GM18861 (cell line): Measurements from ENCODE around the gene ZNF200.
"Not testable (repeated sequence)": the region's sequence is repeated elsewhere in the genome, so short reads cannot be mapped to it uniquely, and the experiment has no call there.

Experiments used
- ATAC-seq: cut with Tn5 transposase; IDR thresholded peaks from one replicate; pipeline ENCODE4 v1.9.1; 2021; ENCODE audit not compliant: unreplicated experiment

ZNF200 gene

GRCh38 chr16:3234857-3235561 lies at the start of gene ZNF200:
Gene ZNF200, minus strand, starts transcription at chr16:3235158. Its CDS starts 1,403 bp downstream, at chr16:3233755.
- peak; percentile 74 for ATAC-seq

GRCh38 chr16:3283543-3284447 lies 48.8 kb upstream of the ZNF200 start:
- peak; percentile 5 for ATAC-seq

- peak; percentile 68 for ATAC-seq
These were observed 48.0 kb upstream of the ZNF200 start, which contains the start of gene ZNF263 for GRCh38 chr16:3282730-3283542. Gene ZNF263, plus strand, starts transcription at chr16:3283491. Its CDS starts 328 bp downstream, at chr16:3283819.

- peak; percentile 24 for ATAC-seq
These were observed 47.3 kb upstream of the ZNF200 start for GRCh38 chr16:3282103-3282729.

GRCh38 chr16:3281222-3281820 lies 46.4 kb upstream of the ZNF200 start:
- no peak for ATAC-seq

GRCh38 chr16:3276679-3277078 lies 41.7 kb upstream of the ZNF200 start:
- ATAC-seq, result no peak

- no peak for ATAC-seq
These were observed 40.0 kb upstream of the ZNF200 start for GRCh38 chr16:3274947-3275346.

GRCh38 chr16:3274490-3274889 lies 39.5 kb upstream of the ZNF200 start:
- ATAC-seq, result no peak

GRCh38 chr16:3271281-3271680 lies 36.3 kb upstream of the ZNF200 start:
- ATAC-seq, result not testable (repeated sequence)

GRCh38 chr16:3270718-3271117 lies 35.8 kb upstream of the ZNF200 start:
- not testable (repeated sequence) for ATAC-seq

- no peak for ATAC-seq
These were observed 33.3 kb upstream of the ZNF200 start for GRCh38 chr16:3268294-3268693.

GRCh38 chr16:3266873-3267537 lies 32.0 kb upstream of the ZNF200 start:
- no peak for ATAC-seq

GRCh38 chr16:3264137-3265036 lies 29.4 kb upstream of the ZNF200 start:
- peak; percentile 70 for ATAC-seq

- ATAC-seq, result no peak
These were observed 27.6 kb upstream of the ZNF200 start for GRCh38 chr16:3262517-3262916.

GRCh38 chr16:3259836-3260235 lies 24.9 kb upstream of the ZNF200 start:
- ATAC-seq, result no peak

GRCh38 chr16:3256866-3257465 lies 22.0 kb upstream of the ZNF200 start:
- no peak for ATAC-seq

- no peak for ATAC-seq
These were observed 21.3 kb upstream of the ZNF200 start, which contains the start of gene MEFV for GRCh38 chr16:3256146-3256865. Gene MEFV, minus strand, starts transcription at chr16:3256633. Its CDS starts 46 bp downstream, at chr16:3256587.
